GM23338 (cell line): ENCODE results near the gene ZBTB34. TPM values are rescaled to one million over a fixed set of nuclear protein-coding genes. Genes with fewer than 3 reads are reported as not detected.

ENCODE experiments used
- ATAC-seq: fragments of 200-7000 bp; cut with Tn5 transposase; 3 replicates; pipeline ENCODE4 v1.9.1; 2020
- DNase-seq: peaks from one replicate; pipeline ENCODE4 v3.0.0-alpha.2; 2015; ENCODE audit warnings: low spot score
- H2AFZ ChIP-seq: fragments of 200-600 bp; sonication (generic); 2 replicates; pipeline ENCODE4 v1.8.0; 2016; ENCODE audit warnings: antibody characterized with exemption, mild to moderate bottlenecking, moderate library complexity
- H3F3A ChIP-seq: fragments of 200-600 bp; sonication (generic); replicated peaks from 2 replicates; pipeline ENCODE4 v1.8.0; 2017; ENCODE audit warnings: antibody characterized with exemption, mixed run types, low read depth
- H3K27ac ChIP-seq: fragments of 200-600 bp; sonication (generic); 2 replicates; pipeline ENCODE4 v1.6.1; 2016; ENCODE audit warnings: low read depth
- H3K27me3 ChIP-seq: fragments of 200-600 bp; sonication (generic); 2 replicates; pipeline ENCODE4 v1.8.0; 2016; ENCODE audit warnings: mild to moderate bottlenecking, mixed run types, moderate library complexity; ENCODE audit not compliant: insufficient read depth
- H3K36me3 ChIP-seq: fragments of 200-600 bp; sonication (generic); 2 replicates; pipeline ENCODE4 v1.8.0; 2016; ENCODE audit warnings: mild to moderate bottlenecking; ENCODE audit not compliant: insufficient read depth
- H3K4me1 ChIP-seq: fragments of 200-600 bp; sonication (generic); 2 replicates; pipeline ENCODE4 v1.8.0; 2016; ENCODE audit warnings: mild to moderate bottlenecking, moderate library complexity; ENCODE audit not compliant: insufficient read depth
- H3K4me2 ChIP-seq: fragments of 200-600 bp; sonication (generic); 2 replicates; pipeline ENCODE4 v1.7.1; 2017; ENCODE audit warnings: mixed run types
- H3K4me3 ChIP-seq: fragments of 200-600 bp; sonication (generic); 2 replicates; pipeline ENCODE4 v1.6.1; 2016; ENCODE audit warnings: mixed run types
- H3K79me2 ChIP-seq: fragments of 200-600 bp; sonication (generic); replicated peaks from 2 replicates; pipeline ENCODE4 v1.8.0; 2017; ENCODE audit warnings: mild to moderate bottlenecking; ENCODE audit not compliant: insufficient read depth
- H3K9me2 ChIP-seq: fragments of 200-600 bp; sonication (generic); 2 replicates; pipeline ENCODE4 v1.8.0; 2017; ENCODE audit not compliant: insufficient read depth
- H4K20me1 ChIP-seq: fragments of 200-600 bp; sonication (generic); replicated peaks from 2 replicates; pipeline ENCODE4 v1.8.0; 2017; ENCODE audit warnings: mild to moderate bottlenecking; ENCODE audit not compliant: insufficient read depth
- H3K27ac Mint-ChIP-seq: 2 replicates; pipeline ENCODE4 v1.8.0; 2020; ENCODE audit warnings: inconsistent platforms, mild to moderate bottlenecking, moderate library complexity, mixed read lengths
- H3K27me3 Mint-ChIP-seq: 3 replicates; pipeline ENCODE4 v1.8.0; 2022; ENCODE audit warnings: low read depth, mild to moderate bottlenecking, moderate library complexity, mixed read lengths, inconsistent platforms; ENCODE audit not compliant: insufficient read depth, poor library complexity
- H3K36me3 Mint-ChIP-seq: 3 replicates; pipeline ENCODE4 v1.8.0; 2021; ENCODE audit warnings: low read depth, mild to moderate bottlenecking, inconsistent platforms, moderate library complexity, mixed read lengths
- H3K4me1 Mint-ChIP-seq: 3 replicates; pipeline ENCODE4 v1.8.0; 2020; ENCODE audit warnings: mild to moderate bottlenecking, inconsistent platforms, mixed read lengths
- H3K4me3 Mint-ChIP-seq: 3 replicates; pipeline ENCODE4 v1.8.0; 2021; ENCODE audit warnings: moderate library complexity, mild to moderate bottlenecking, inconsistent platforms, mixed read lengths
- H3K9me3 Mint-ChIP-seq: 3 replicates; pipeline ENCODE4 v1.8.0; 2020; ENCODE audit warnings: moderate library complexity, mild to moderate bottlenecking, inconsistent platforms, mixed read lengths
- CREB1 ChIP-seq: fragments of 250-450 bp; sonication (Bioruptor Pico); IDR thresholded peaks from 2 replicates; pipeline ENCODE4 v1.5.0; 2020; ENCODE audit warnings: low read depth, mild to moderate bottlenecking, moderate library complexity
- CTCF ChIP-seq, 2 experiments: fragments of 200-600 bp in 1 of 2; sonication (generic) in 1 of 2; conservative IDR thresholded peaks; 2 replicates each; pipeline versions ENCODE4 v1.5.1 to v1.6.1; 2016 to 2017; ENCODE audit warnings: antibody characterized with exemption in 2 of 2, low read depth in 2 of 2, mild to moderate bottlenecking in 2 of 2, moderate library complexity in 1 of 2
- ETS1 ChIP-seq: IDR thresholded peaks from 2 replicates; pipeline ENCODE4 v1.6.1; 2016; ENCODE audit warnings: antibody characterized with exemption
- EZH2 ChIP-seq: fragments of 200-600 bp; sonication (generic); IDR thresholded peaks from one replicate; pipeline ENCODE4 v1.8.0; 2017; ENCODE audit warnings: antibody characterized with exemption, mild to moderate bottlenecking, low read depth; ENCODE audit not compliant: unreplicated experiment
- NANOG ChIP-seq: IDR thresholded peaks from 2 replicates; pipeline ENCODE4 v1.6.1; 2016; ENCODE audit warnings: antibody characterized with exemption, borderline replicate concordance
- POLR2AphosphoS5 ChIP-seq: IDR thresholded peaks from 2 replicates; pipeline ENCODE4 v1.6.1; 2016; ENCODE audit warnings: antibody characterized with exemption, low read depth
- REST ChIP-seq: IDR thresholded peaks from one replicate; pipeline ENCODE4 v1.6.1; 2018; ENCODE audit warnings: antibody characterized with exemption; ENCODE audit not compliant: unreplicated experiment
- STAT1 ChIP-seq: IDR thresholded peaks from one replicate; pipeline ENCODE4 v1.6.1; 2016; ENCODE audit warnings: antibody characterized with exemption; ENCODE audit not compliant: unreplicated experiment
- ZNF331 ChIP-seq: fragments of 250-450 bp; sonication (Bioruptor Pico); IDR thresholded peaks from 2 replicates; pipeline ENCODE4 v1.5.0; 2020; ENCODE audit warnings: low read depth, mild to moderate bottlenecking, moderate library complexity
- polyA plus RNA-seq: library from polyadenylated mRNA; unstranded; fragments of >200 nt; fragmentation: Nextera tagmentation; extraction: Ambion mirVana; gene quantifications from 2 replicates; pipeline ENCODE4 v1.2.1, GENCODE V29; 2016
- total RNA-seq: library from RNA; depleted of rRNA; stranded (reverse); fragments of >200 nt; shearing (Covaris generic); gene quantifications from 2 replicates; pipeline ENCODE4 v1.2.3, GENCODE V29; 2014

ZBTB34 gene
- total and polyA plus RNA-seq, 2 experiments from 2014 or later, result 6.4 to 21.9 TPM

- no peak for TF ChIP-seq EZH2
- TF ChIP-seq REST, result no peak
- no peak for TF ChIP-seq CTCF (conservative IDR thresholded peaks at IDR 0.05; ENCODE audit: low read depth in 2 of 2)
- TF ChIP-seq ZNF331, result no peak
Observed at GRCh38 chr9:126819482-126819881, 41.0 kb upstream of the ZBTB34 start (continued).

GRCh38 chr9:126822278-126822677 is 38.2 kb upstream of the ZBTB34 start:
- Mint-ChIP-seq H3K36me3 (peaks cover 42% of the 10 kb centered on the region), H3K9me3 (peaks cover 23% of the 10 kb centered on the region), H3K4me1 (no peaks in the 10 kb centered on the region), H3K4me3 (no peak overlapping the region), H3K27me3 (no peaks in the 10 kb centered on the region), H3K27ac (no peak overlapping the region)
- Histone ChIP-seq H3K27ac (no peak overlapping the region), H3K36me3 (no peaks in the 10 kb centered on the region; the same call in 1 of the 2 replicates), H4K20me1 (peaks cover 5% of the 10 kb centered on the region), H3F3A (no peaks in the 10 kb centered on the region), H3K27me3 (no peaks in the 10 kb centered on the region), H3K4me1 (no peaks in the 10 kb centered on the region), H2AFZ (no peak overlapping the region), H3K4me3 (no peak overlapping the region), H3K79me2 (peaks cover 54% of the 10 kb centered on the region), H3K9me2 (no peaks in the 10 kb centered on the region; the same call in 1 of the 2 replicates), H3K4me2 (no peak overlapping the region)
- DNase-seq (no peak), ATAC-seq (no peak)
- TF ChIP-seq EZH2 (no peak), POLR2AphosphoS5 (no peak), STAT1 (no peak), CREB1 (CRISPR knock-in tag) (no peak), NANOG (no peak), ETS1 (no peak), REST (no peak)
